GM12892 (cell line): Measurements from ENCODE around the gene FAM20B.

Source experiments
- POLR2A ChIP-seq: IDR thresholded peaks from 2 replicates; pipeline ENCODE4 v1.6.1; 2011; ENCODE audit warnings: low read depth, low read length, control low read depth
- TAF1 ChIP-seq: IDR thresholded peaks from 2 replicates; pipeline ENCODE4 v1.6.1; 2011; ENCODE audit warnings: low read depth, mild to moderate bottlenecking, control low read depth, low read length, borderline replicate concordance

- TF ChIP-seq TAF1 (no peak), POLR2A (no peak)
Observed at GRCh38 chr1:179007233-179007632, 18.5 kb upstream of the FAM20B start.
